Smooth muscle cell (in vitro differentiated cells): ENCODE data around the gene AXIN2. TPM values are rescaled to one million over a fixed set of nuclear protein-coding genes. Genes with fewer than 3 reads are reported as not detected.
A peak's percentile ranks its signal among the peaks of the same experiment; 100 is the strongest.

Source experiments
- DNase-seq: peaks from one replicate; lab custom pipeline; 2025; ENCODE audit not compliant: unreplicated experiment; lab: John Stamatoyannopoulos, UW
- H2AFZ ChIP-seq: fragments of 200-600 bp; sonication (generic); 2 replicates; pipeline ENCODE4 v1.6.0; 2016; ENCODE audit warnings: antibody characterized with exemption, low read depth, mild to moderate bottlenecking
- H3F3A ChIP-seq: fragments of 200-600 bp; sonication (generic); 2 replicates; pipeline ENCODE4 v1.6.0; 2017; ENCODE audit warnings: antibody characterized with exemption, low read depth
- H3K27ac ChIP-seq: fragments of 200-600 bp; sonication (generic); 2 replicates; pipeline ENCODE4 v1.5.1; 2016; ENCODE audit warnings: low read depth, mild to moderate bottlenecking
- H3K27me3 ChIP-seq: fragments of 200-600 bp; sonication (generic); 2 replicates; pipeline ENCODE4 v1.6.1; 2016; ENCODE audit warnings: low read depth, mild to moderate bottlenecking
- H3K36me3 ChIP-seq: fragments of 200-600 bp; sonication (generic); 2 replicates; pipeline ENCODE4 v1.5.1; 2016; ENCODE audit warnings: low read depth
- H3K4me1 ChIP-seq: fragments of 200-600 bp; sonication (generic); 2 replicates; pipeline ENCODE4 v1.5.1; 2016; ENCODE audit warnings: low read depth
- H3K4me2 ChIP-seq: fragments of 200-600 bp; sonication (generic); 2 replicates; pipeline ENCODE4 v1.6.0; 2016; ENCODE audit warnings: mild to moderate bottlenecking
- H3K4me3 ChIP-seq: fragments of 200-600 bp; sonication (generic); 2 replicates; pipeline ENCODE4 v1.5.1; 2016; ENCODE audit warnings: mild to moderate bottlenecking
- H3K79me2 ChIP-seq: fragments of 200-600 bp; sonication (generic); 2 replicates; pipeline ENCODE4 v1.6.0; 2016; ENCODE audit warnings: low read depth, mild to moderate bottlenecking
- H3K9ac ChIP-seq: fragments of 200-600 bp; sonication (generic); 2 replicates; pipeline ENCODE4 v1.6.0; 2016; ENCODE audit warnings: low read depth
- H3K9me3 ChIP-seq: fragments of 200-600 bp; sonication (generic); replicated peaks from 2 replicates; pipeline ENCODE4 v1.5.1; 2016; ENCODE audit warnings: low read depth
- H4K20me1 ChIP-seq: fragments of 200-600 bp; sonication (generic); 2 replicates; pipeline ENCODE4 v1.6.0; 2016; ENCODE audit warnings: low read depth
- CTCF ChIP-seq: fragments of 200-600 bp; sonication (generic); IDR thresholded peaks from 2 replicates; pipeline ENCODE4 v1.5.1; 2017; ENCODE audit warnings: borderline replicate concordance, mild to moderate bottlenecking, antibody characterized with exemption; ENCODE audit not compliant: insufficient read depth, poor library complexity, severe bottlenecking
- WGBS: methylation state at CpG from one replicate; pipeline ENCODE4 v1.1.7; 2016; ENCODE audit warnings: low lambda C conversion rate; 5-methylcytosine and 5-hydroxymethylcytosine counted together
- polyA plus RNA-seq: library from polyadenylated mRNA; unstranded; fragments of >200 nt; fragmentation: Nextera tagmentation; extraction: Ambion mirVana; gene quantifications from 2 replicates; pipeline ENCODE4 v1.2.1, GENCODE V29; 2016
- total RNA-seq: library from RNA; depleted of rRNA; stranded (reverse); fragments of >200 nt; gene quantifications from 2 replicates; pipeline ENCODE4 v1.2.3, GENCODE V29; 2014

AXIN2 gene
- total and polyA plus RNA-seq, 2 experiments from 2014 or later: 13.8 to 14.2 TPM

- H3K27ac ChIP-seq: peak overlapping the region; percentile 78
- peaks cover 24% of the 10 kb centered on the region for H3K4me1 ChIP-seq
- no peaks in the 10 kb centered on the region for H3K27me3 ChIP-seq
- H3K36me3 ChIP-seq: no peaks in the 10 kb centered on the region
- no peaks in the 10 kb centered on the region for H3K79me2 ChIP-seq
- H3K4me3 ChIP-seq: peak overlapping the region; percentile 40
- TF ChIP-seq CTCF: no peak
- H3F3A ChIP-seq: peaks cover 15% of the 10 kb centered on the region
- H4K20me1 ChIP-seq: no peaks in the 10 kb centered on the region
- peak overlapping the region; percentile 81 for H2AFZ ChIP-seq
- peak overlapping the region; percentile 87 for H3K4me2 ChIP-seq
- no peaks in the 10 kb centered on the region for H3K9me3 ChIP-seq
- 6% methylated on average over 18 of the region's 18 CpGs for WGBS
- no peak for DNase-seq
- peak overlapping the region; percentile 7 for H3K9ac ChIP-seq
Measured at GRCh38 chr17:65593855-65594845, 32.7 kb upstream of the AXIN2 start.

DNA sequence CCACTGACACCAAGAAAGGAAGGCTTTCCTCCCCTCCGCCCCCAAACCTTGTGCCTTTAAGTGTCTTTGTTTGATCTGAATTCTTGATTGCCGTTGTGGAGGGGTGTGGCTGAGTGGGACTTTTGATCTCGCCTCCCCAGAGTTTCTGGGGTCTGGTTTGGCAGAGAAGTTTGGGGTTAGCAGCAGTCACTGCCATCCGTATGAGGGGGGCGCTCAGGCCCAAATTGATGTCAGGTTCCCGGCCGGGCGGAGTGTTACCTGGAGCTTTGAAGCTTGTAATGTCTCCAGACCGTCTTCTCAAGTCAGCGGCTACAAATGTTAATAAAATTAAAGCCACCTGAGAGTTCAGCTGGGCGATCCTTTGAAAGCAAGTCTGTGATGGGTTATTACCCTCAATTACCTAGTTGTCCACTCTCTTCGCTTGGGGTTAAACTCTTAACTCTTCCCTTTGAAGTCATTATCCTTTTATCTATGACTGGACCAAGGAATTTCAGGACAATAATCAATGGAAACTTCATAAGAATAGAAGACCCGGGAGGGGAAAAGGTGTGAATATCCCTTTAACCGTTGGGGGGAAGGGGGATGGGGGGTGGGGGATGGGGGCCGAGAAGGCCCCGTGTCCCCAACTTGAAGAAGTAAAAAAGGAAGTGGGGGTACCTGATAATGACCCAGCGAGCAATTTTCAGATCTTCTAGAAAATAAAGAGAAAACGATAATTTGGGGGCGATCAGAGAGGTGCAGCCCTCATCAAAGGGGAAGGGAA lies 31.8 kb upstream of the AXIN2 start:
- WGBS: 44% methylated on average over 19 of the region's 19 CpGs

GRCh38 chr17:65592125-65592965 lies 30.9 kb upstream of the AXIN2 start:
- peaks cover 24% of the 10 kb centered on the region for H3K4me1 ChIP-seq
- no peak overlapping the region for H3K27ac ChIP-seq
- no peak overlapping the region for H2AFZ ChIP-seq
- no peak for DNase-seq
- H3K27me3 ChIP-seq: no peaks in the 10 kb centered on the region
- peaks cover 15% of the 10 kb centered on the region for H3F3A ChIP-seq
- H3K79me2 ChIP-seq: no peaks in the 10 kb centered on the region
- no peak overlapping the region for H3K9ac ChIP-seq
- no peak for TF ChIP-seq CTCF
- H3K36me3 ChIP-seq: no peaks in the 10 kb centered on the region
- H3K4me2 ChIP-seq: no peak overlapping the region
- no peaks in the 10 kb centered on the region for H4K20me1 ChIP-seq
- 80% methylated on average over 7 of the region's 7 CpGs for WGBS
- H3K4me3 ChIP-seq: no peak overlapping the region
- no peaks in the 10 kb centered on the region for H3K9me3 ChIP-seq

More for the DNA sequence above, 31.8 kb upstream of the AXIN2 start:
- Histone ChIP-seq H4K20me1 (no peaks in the 10 kb centered on the region), H3K4me2 (peak overlapping the region; percentile 87), H3K4me3 (peak overlapping the region; percentile 40), H3K9me3 (no peaks in the 10 kb centered on the region), H3K27me3 (no peaks in the 10 kb centered on the region), H3F3A (peaks cover 15% of the 10 kb centered on the region), H3K27ac (no peak overlapping the region), H2AFZ (no peak overlapping the region), H3K79me2 (no peaks in the 10 kb centered on the region), H3K9ac (no peak overlapping the region), H3K36me3 (no peaks in the 10 kb centered on the region), H3K4me1 (peaks cover 24% of the 10 kb centered on the region)
- DNase-seq: no peak
- no peak for TF ChIP-seq CTCF
